Thoracic aorta (tissue), 2 donors: Measurements from ENCODE around the gene TUBGCP2. TPM values are rescaled to one million over a fixed set of nuclear protein-coding genes. Genes with fewer than 3 reads are reported as not detected.

Source experiments
- ATAC-seq: fragments of 150-250 bp; one replicate; pipeline ENCODE4 v1.8.0; 2017; ENCODE audit warnings: low read depth; ENCODE audit not compliant: insufficient number of reproducible peaks, low FRiP score
- DNase-seq: peaks from one replicate; pipeline ENCODE4 v3.0.0-alpha.2; 2020; ENCODE audit warnings: low spot score
- H3K27ac ChIP-seq, 2 donors: fragments of 200-600 bp; sonication (generic); 1 replicate in 1 of 2; 2 replicates in 1 of 2; pipeline ENCODE4 v1.5.1; 2016; ENCODE audit warnings: mild to moderate bottlenecking in 2 of 2, moderate library complexity in 2 of 2
- H3K27me3 ChIP-seq: fragments of 200-600 bp; sonication (generic); replicated peaks from 2 replicates; pipeline ENCODE4 v1.6.0; 2016; ENCODE audit warnings: mild to moderate bottlenecking; ENCODE audit not compliant: insufficient read depth
- H3K36me3 ChIP-seq: fragments of 200-600 bp; sonication (generic); one replicate; pipeline ENCODE4 v1.5.1; 2016
- H3K4me1 ChIP-seq, 2 donors: fragments of 200-600 bp; sonication (generic); 1 replicate in 1 of 2; 2 replicates in 1 of 2; pipeline versions ENCODE4 v1.5.1 to v1.6.0; 2016; ENCODE audit warnings: low read depth in 2 of 2, mild to moderate bottlenecking in 1 of 2; ENCODE audit not compliant: control insufficient read depth in 1 of 2
- H3K4me3 ChIP-seq: fragments of 200-600 bp; sonication (generic); 2 replicates; pipeline ENCODE4 v1.5.1; 2016; ENCODE audit warnings: mild to moderate bottlenecking
- H3K9me3 ChIP-seq: fragments of 200-600 bp; sonication (generic); 2 replicates; pipeline ENCODE4 v1.5.1; 2016
- CTCF ChIP-seq: fragments of 200-600 bp; sonication (generic); IDR thresholded peaks from one replicate; pipeline ENCODE4 v1.5.1; 2019; ENCODE audit warnings: antibody characterized with exemption
- total RNA-seq, 2 donors: library from RNA; depleted of rRNA; stranded (reverse); fragments of >200 nt; gene quantifications; one replicate each; pipeline versions ENCODE4 v1.1.0 to v1.2.3, GENCODE V29; 2016

Gene TUBGCP2
- total RNA-seq = 10 to 100 TPM; 51.2 to 65.5 TPM

GRCh38 chr10:133308421-133309099 lies at the start of gene TUBGCP2, which contains the start of gene ZNF511:
TUBGCP2 (minus strand) TSS chr10:133308872; CDS start chr10:133302941, 5,931 bp downstream.
ZNF511 (plus strand) TSS chr10:133308914; CDS start chr10:133308944, 30 bp downstream.
- Histone ChIP-seq H3K36me3 (peaks cover 19% of the 10 kb centered on the region), H3K4me1 (peaks cover 7 to 30% of the 10 kb centered on the region in 2 donors), H3K27me3 (no peaks in the 10 kb centered on the region), H3K9me3 (no peaks in the 10 kb centered on the region), H3K27ac (peak within 1 kb of the TSS; percentile 96 to 97), H3K4me3 (peak within 1 kb of the TSS; percentile 85)
- ATAC-seq = peak; percentile 80
- TF ChIP-seq CTCF = no peak
- DNase-seq = peak; percentile 45

GRCh38 chr10:133357285-133358161 lies 48.9 kb upstream of the TUBGCP2 start, which contains the start of gene FUOM:
FUOM (minus strand) TSS chr10:133358019; CDS start chr10:133358007, 12 bp downstream.
- DNase-seq (no peak), ATAC-seq (no peak)
- H3K4me3 ChIP-seq = peak within 1 kb of the TSS; percentile 81

GRCh38 chr10:133356549-133357284 lies 48.0 kb upstream of the TUBGCP2 start:
- Histone ChIP-seq H3K4me3 (peak overlapping the region; percentile 81), H3K27ac (no peak overlapping the region), H3K36me3 (no peaks in the 10 kb centered on the region), H3K27me3 (no peaks in the 10 kb centered on the region), H3K9me3 (no peaks in the 10 kb centered on the region), H3K4me1 (peaks cover 3 to 21% of the 10 kb centered on the region in 2 donors)
- TF ChIP-seq CTCF = no peak
- ATAC-seq (no peak), DNase-seq (no peak)

More at GRCh38 chr10:133357285-133358161, 48.9 kb upstream of the TUBGCP2 start, which contains the start of gene FUOM:
- no peaks in the 10 kb centered on the region for H3K27me3 ChIP-seq
- no peak for TF ChIP-seq CTCF
- peaks cover 3 to 21% of the 10 kb centered on the region in 2 donors for H3K4me1 ChIP-seq
- H3K36me3 ChIP-seq = peaks cover 2% of the 10 kb centered on the region
- no peak within 1 kb of the TSS for H3K27ac ChIP-seq
- no peaks in the 10 kb centered on the region for H3K9me3 ChIP-seq

- H3K27me3 ChIP-seq = no peaks in the 10 kb centered on the region
- no peaks in the 10 kb centered on the region for H3K9me3 ChIP-seq
- no peak for ATAC-seq
- DNase-seq = no peak
- H3K36me3 ChIP-seq = no peaks in the 10 kb centered on the region
- peaks cover 3 to 21% of the 10 kb centered on the region in 2 donors for H3K4me1 ChIP-seq
- H3K27ac ChIP-seq = no peak overlapping the region
- TF ChIP-seq CTCF = no peak
- H3K4me3 ChIP-seq = no peak overlapping the region
Observed at GRCh38 chr10:133355991-133356390, 47.3 kb upstream of the TUBGCP2 start.
